Type B pancreatic cell (in vitro differentiated cells): Measurements from ENCODE around the gene CD46. TPM values are rescaled to one million over a fixed set of nuclear protein-coding genes. Genes with fewer than 3 reads are reported as not detected.

ENCODE experiments used
- DNase-seq: peaks from one replicate; pipeline ENCODE4 v3.0.0; 2021; ENCODE audit warnings: mixed read lengths; ENCODE audit not compliant: unreplicated experiment; ENCODE audit errors: extremely low spot score
- H3K27ac Mint-ChIP-seq: 2 replicates; pipeline ENCODE4 v1.8.0; 2021; ENCODE audit warnings: mild to moderate bottlenecking, mixed read lengths
- H3K27me3 Mint-ChIP-seq: 2 replicates; pipeline ENCODE4 v1.8.0; 2021; ENCODE audit warnings: mixed read lengths
- H3K36me3 Mint-ChIP-seq: 2 replicates; pipeline ENCODE4 v1.8.0; 2021; ENCODE audit warnings: mixed read lengths
- H3K4me1 Mint-ChIP-seq: one replicate; pipeline ENCODE4 v1.8.0; 2021; ENCODE audit warnings: mixed read lengths; ENCODE audit not compliant: unreplicated experiment
- H3K4me3 Mint-ChIP-seq: 2 replicates; pipeline ENCODE4 v1.8.0; 2021; ENCODE audit warnings: mild to moderate bottlenecking, mixed read lengths
- H3K9me3 Mint-ChIP-seq: 2 replicates; pipeline ENCODE4 v1.8.0; 2021; ENCODE audit warnings: mixed read lengths
- CTCF ChIP-seq: fragments of 200-600 bp; sonication (generic); conservative IDR thresholded peaks from 2 replicates; pipeline ENCODE4 v1.5.0; 2021; ENCODE audit warnings: antibody characterized with exemption, mild to moderate bottlenecking
- total RNA-seq: library from RNA; stranded (reverse); gene quantifications from 2 replicates; pipeline ENCODE4 v1.2.1, GENCODE V29; 2021; ENCODE audit warnings: low replicate concordance

CD46 gene
- total RNA-seq, 1 donor from 2014 or later = 155 TPM

- Mint-ChIP-seq H3K4me3 (no peak overlapping the region), H3K9me3 (no peaks in the 10 kb centered on the region), H3K4me1 (no peaks in the 10 kb centered on the region), H3K27ac (no peak overlapping the region), H3K27me3 (no peaks in the 10 kb centered on the region), H3K36me3 (peaks cover 61% of the 10 kb centered on the region)
- no peak for TF ChIP-seq CTCF
- DNase-seq = no peak
Observed at GRCh38 chr1:207779008-207779407, 27.2 kb downstream of the CD46 start.

GRCh38 chr1:207781312-207781711 lies 29.5 kb downstream of the CD46 start:
- peaks cover 61% of the 10 kb centered on the region for H3K36me3 Mint-ChIP-seq
- no peak overlapping the region for H3K27ac Mint-ChIP-seq
- no peak for TF ChIP-seq CTCF
- no peak for DNase-seq
- H3K4me3 Mint-ChIP-seq = no peak overlapping the region
- no peaks in the 10 kb centered on the region for H3K27me3 Mint-ChIP-seq
- no peaks in the 10 kb centered on the region for H3K9me3 Mint-ChIP-seq
- no peaks in the 10 kb centered on the region for H3K4me1 Mint-ChIP-seq

- H3K4me3 Mint-ChIP-seq = no peak overlapping the region
- H3K36me3 Mint-ChIP-seq = peaks cover 36% of the 10 kb centered on the region
- TF ChIP-seq CTCF = no peak
- H3K4me1 Mint-ChIP-seq = no peaks in the 10 kb centered on the region
- no peaks in the 10 kb centered on the region for H3K27me3 Mint-ChIP-seq
- H3K9me3 Mint-ChIP-seq = no peaks in the 10 kb centered on the region
- no peak overlapping the region for H3K27ac Mint-ChIP-seq
- DNase-seq = no peak
Observed at GRCh38 chr1:207787776-207788175, 35.9 kb downstream of the CD46 start.

GRCh38 chr1:207789386-207789785 lies 37.5 kb downstream of the CD46 start:
- Mint-ChIP-seq H3K27me3 (no peaks in the 10 kb centered on the region), H3K36me3 (peaks cover 32% of the 10 kb centered on the region), H3K4me1 (no peaks in the 10 kb centered on the region), H3K4me3 (no peak overlapping the region), H3K9me3 (no peaks in the 10 kb centered on the region), H3K27ac (peak overlapping the region; percentile 91)
- TF ChIP-seq CTCF = no peak
- no peak for DNase-seq

- Mint-ChIP-seq H3K9me3 (no peaks in the 10 kb centered on the region), H3K27ac (peak overlapping the region; percentile 91), H3K4me1 (no peaks in the 10 kb centered on the region), H3K36me3 (peaks cover 27% of the 10 kb centered on the region), H3K27me3 (no peaks in the 10 kb centered on the region), H3K4me3 (peak overlapping the region; percentile 66)
- DNase-seq = no peak
- no peak for TF ChIP-seq CTCF
Observed at GRCh38 chr1:207789792-207790787, 38.2 kb downstream of the CD46 start.
